Sigmoid colon (tissue), 3 donors: ENCODE measurements around the gene HNRNPAB.

Source experiments
- POLR2A ChIP-seq, 2 donors: fragments of 450-650 bp; IDR thresholded peaks; one replicate each; pipeline ENCODE4 v1.6.1; 2016; ENCODE audit warnings: antibody characterized with exemption in 2 of 2, mild to moderate bottlenecking in 2 of 2, moderate library complexity in 2 of 2
- TF ChIP-seq, protein P1 (sequence below), 4 experiments: fragments of 450-650 bp in 3 of 4; fragments of 200-600 bp in 1 of 4; IDR thresholded peaks; one replicate each; pipeline ENCODE4 v1.5.1; 2016 to 2019; ENCODE audit warnings: antibody characterized with exemption in 4 of 4, mild to moderate bottlenecking in 3 of 4, moderate library complexity in 2 of 4

DNA sequence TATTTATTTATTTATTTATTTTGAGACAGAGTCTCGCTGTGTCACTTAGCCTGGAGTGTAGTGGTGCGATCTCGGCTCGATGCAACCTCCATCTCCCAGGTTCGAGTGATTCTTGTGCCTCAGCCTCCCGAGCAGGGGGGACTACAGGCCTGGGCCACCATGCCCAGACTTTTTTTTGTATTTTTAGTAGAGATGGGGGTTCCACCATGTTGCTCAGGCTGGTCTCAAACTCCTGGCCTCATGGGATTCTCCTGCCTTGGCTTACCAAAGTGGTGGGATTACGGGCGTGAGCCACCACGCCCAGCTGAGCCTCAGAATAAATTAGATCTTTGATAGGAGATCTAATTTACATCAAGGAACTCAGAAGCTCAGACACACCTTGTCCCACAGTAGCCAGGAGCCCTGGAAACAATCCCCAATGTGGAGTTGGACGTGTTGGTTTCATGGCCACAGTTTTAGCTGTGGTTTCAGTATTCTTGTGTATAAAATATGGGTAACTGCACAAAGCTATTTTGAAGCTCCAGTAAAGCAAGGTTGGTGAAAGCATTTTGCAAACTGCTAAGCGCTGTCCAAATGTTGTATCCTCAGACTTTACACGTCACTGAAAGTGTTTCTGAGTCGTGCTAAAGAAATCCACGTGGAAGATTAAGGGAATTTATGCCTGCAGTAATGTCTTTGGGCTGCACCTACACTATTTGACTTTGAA, 3.0 kb upstream of the HNRNPAB start:
- no peak for TF ChIP-seq POLR2A (IDR thresholded peaks at IDR 0.05)
- TF ChIP-seq, protein P1, sequence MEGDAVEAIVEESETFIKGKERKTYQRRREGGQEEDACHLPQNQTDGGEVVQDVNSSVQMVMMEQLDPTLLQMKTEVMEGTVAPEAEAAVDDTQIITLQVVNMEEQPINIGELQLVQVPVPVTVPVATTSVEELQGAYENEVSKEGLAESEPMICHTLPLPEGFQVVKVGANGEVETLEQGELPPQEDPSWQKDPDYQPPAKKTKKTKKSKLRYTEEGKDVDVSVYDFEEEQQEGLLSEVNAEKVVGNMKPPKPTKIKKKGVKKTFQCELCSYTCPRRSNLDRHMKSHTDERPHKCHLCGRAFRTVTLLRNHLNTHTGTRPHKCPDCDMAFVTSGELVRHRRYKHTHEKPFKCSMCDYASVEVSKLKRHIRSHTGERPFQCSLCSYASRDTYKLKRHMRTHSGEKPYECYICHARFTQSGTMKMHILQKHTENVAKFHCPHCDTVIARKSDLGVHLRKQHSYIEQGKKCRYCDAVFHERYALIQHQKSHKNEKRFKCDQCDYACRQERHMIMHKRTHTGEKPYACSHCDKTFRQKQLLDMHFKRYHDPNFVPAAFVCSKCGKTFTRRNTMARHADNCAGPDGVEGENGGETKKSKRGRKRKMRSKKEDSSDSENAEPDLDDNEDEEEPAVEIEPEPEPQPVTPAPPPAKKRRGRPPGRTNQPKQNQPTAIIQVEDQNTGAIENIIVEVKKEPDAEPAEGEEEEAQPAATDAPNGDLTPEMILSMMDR (IDR thresholded peaks at IDR 0.05) = no peak
